Measurements from ENCODE around the gene CDC42EP4.

CDC42EP4 gene

DNA sequence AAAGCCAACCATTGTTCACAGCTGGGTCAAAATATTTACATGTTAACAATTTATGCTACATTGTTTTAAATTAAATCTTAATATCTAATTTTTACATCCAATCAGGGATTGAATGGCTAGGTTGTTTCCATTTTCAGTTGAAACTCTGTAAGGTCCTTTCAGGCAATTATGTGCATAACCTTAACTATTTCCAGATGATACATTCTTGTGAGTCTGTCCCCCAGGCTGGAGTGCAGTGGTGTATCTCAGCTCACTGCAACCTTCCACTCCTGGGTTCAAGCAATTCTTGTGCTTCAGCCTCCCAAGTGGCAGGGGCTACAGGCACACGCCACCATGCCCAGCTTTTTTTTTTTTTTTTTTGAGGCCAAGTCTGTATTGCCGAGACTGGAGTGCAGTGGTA, 10.4 kb downstream of the CDC42EP4 start:
- Histone ChIP-seq H3K4me1 (ENCODE audit: control insufficient read depth, insufficient read depth, low read length) (peaks cover 53% of the 10 kb centered on the region), H3K9ac (ENCODE audit: low read length) (no peak overlapping the region), H3K27me3 (ENCODE audit: control insufficient read depth, insufficient read depth, low read length) (no peaks in the 10 kb centered on the region), H3K36me3 (ENCODE audit: control insufficient read depth, insufficient read depth, low read length) (no peaks in the 10 kb centered on the region), H3K9me3 (ENCODE audit: control insufficient read depth, low read length) (no peaks in the 10 kb centered on the region), H3K4me3 (ENCODE audit: low read length) (no peak overlapping the region)

GRCh38 chr17:73300392-73300791, 11.4 kb downstream of the CDC42EP4 start:
- Histone ChIP-seq H3K36me3 (ENCODE audit: control insufficient read depth, insufficient read depth, low read length) (no peaks in the 10 kb centered on the region), H3K27me3 (ENCODE audit: control insufficient read depth, insufficient read depth, low read length) (no peaks in the 10 kb centered on the region), H3K4me1 (ENCODE audit: control insufficient read depth, insufficient read depth, low read length) (peaks cover 44% of the 10 kb centered on the region), H3K9ac (ENCODE audit: low read length) (no peak overlapping the region), H3K9me3 (ENCODE audit: control insufficient read depth, low read length) (no peaks in the 10 kb centered on the region), H3K4me3 (ENCODE audit: low read length) (no peak overlapping the region)

DNA sequence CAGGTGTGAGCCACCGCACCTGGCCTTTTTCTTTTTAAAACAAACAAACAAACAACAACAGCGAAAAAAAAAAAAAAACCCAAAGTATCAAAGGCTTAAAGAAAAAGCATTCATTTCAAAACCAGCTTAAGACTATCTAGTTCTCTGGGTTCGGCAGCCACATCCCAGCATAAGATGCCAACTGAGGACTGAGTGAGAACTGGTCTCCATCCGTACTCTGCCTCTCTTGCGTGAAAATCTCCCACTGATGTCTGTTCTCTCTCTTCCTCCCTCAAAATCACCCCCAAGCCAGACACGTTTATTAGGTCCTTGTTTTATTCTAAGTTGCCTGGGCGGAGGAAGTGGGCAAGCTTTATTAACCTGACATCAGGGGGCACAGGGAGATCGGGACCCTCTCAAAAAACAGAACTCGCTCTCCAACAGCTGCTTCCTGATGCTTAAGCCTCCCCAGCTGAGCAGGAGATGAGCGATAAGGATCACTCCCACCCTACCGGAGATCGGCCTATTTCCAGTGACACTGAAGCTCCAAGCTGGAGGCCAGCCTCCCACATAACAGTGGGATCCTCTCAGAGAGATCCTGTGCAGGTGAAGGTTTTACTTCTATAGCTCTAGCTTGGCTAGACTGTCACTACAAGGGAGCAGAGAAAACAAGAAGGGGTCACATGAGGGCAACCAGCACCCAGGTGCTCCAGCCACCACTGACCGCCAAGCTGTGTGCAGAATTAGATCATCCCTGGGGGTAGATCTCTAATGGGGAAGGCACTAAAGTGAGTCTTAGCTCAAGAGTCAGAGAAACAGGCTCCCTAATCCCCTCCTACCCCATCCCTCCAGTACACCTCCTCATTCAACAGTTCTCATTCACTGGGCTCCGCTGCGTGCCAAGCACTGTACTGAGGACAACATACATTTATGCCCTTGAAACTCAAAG, 13.6 kb downstream of the CDC42EP4 start:
- H3K9me3 ChIP-seq (ENCODE audit: control insufficient read depth, low read length): no peaks in the 10 kb centered on the region
- H3K9ac ChIP-seq (ENCODE audit: low read length): peak overlapping the region; percentile 12
- no peaks in the 10 kb centered on the region for H3K27me3 ChIP-seq (ENCODE audit: control insufficient read depth, insufficient read depth, low read length)
- peaks cover 48% of the 10 kb centered on the region for H3K4me1 ChIP-seq (ENCODE audit: control insufficient read depth, insufficient read depth, low read length)
- no peak overlapping the region for H3K4me3 ChIP-seq (ENCODE audit: low read length)
- H3K36me3 ChIP-seq (ENCODE audit: control insufficient read depth, insufficient read depth, low read length): no peaks in the 10 kb centered on the region

GRCh38 chr17:73293480-73293911, 18.3 kb downstream of the CDC42EP4 start:
- peak overlapping the region; percentile 61 for H3K9ac ChIP-seq (ENCODE audit: low read length)
- H3K36me3 ChIP-seq (ENCODE audit: control insufficient read depth, insufficient read depth, low read length): no peaks in the 10 kb centered on the region
- H3K4me1 ChIP-seq (ENCODE audit: control insufficient read depth, insufficient read depth, low read length): peaks cover 75% of the 10 kb centered on the region
- no peak overlapping the region for H3K4me3 ChIP-seq (ENCODE audit: low read length)
- no peaks in the 10 kb centered on the region for H3K9me3 ChIP-seq (ENCODE audit: control insufficient read depth, low read length)
- H3K27me3 ChIP-seq (ENCODE audit: control insufficient read depth, insufficient read depth, low read length): no peaks in the 10 kb centered on the region

DNA sequence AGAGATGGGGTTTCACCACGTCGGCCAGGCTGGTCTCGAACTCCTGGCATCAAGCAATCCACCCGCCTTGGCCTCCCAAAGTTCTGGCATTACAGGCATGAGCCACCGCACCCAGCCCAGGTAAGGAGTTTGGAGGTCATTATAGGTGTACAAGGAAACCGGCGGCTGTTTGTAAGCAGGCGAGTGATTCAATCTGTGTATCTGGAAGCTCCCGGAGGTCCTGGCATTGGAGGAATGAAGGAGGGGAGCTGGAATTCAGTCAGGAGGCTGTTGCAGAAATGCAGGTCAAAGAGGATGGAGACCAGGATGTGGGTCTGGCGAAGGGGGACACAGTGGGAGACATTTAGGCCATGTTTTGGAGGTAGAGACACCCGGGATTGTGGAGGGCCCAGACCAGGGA, 18.8 kb downstream of the CDC42EP4 start:
- Histone ChIP-seq H3K9ac (ENCODE audit: low read length) (peak overlapping the region; percentile 61), H3K9me3 (ENCODE audit: control insufficient read depth, low read length) (no peaks in the 10 kb centered on the region), H3K36me3 (ENCODE audit: control insufficient read depth, insufficient read depth, low read length) (no peaks in the 10 kb centered on the region), H3K4me1 (ENCODE audit: control insufficient read depth, insufficient read depth, low read length) (peaks cover 75% of the 10 kb centered on the region), H3K27me3 (ENCODE audit: control insufficient read depth, insufficient read depth, low read length) (no peaks in the 10 kb centered on the region), H3K4me3 (ENCODE audit: low read length) (no peak overlapping the region)

GRCh38 chr17:73292031-73292531, 19.7 kb downstream of the CDC42EP4 start:
- peaks cover 84% of the 10 kb centered on the region for H3K4me1 ChIP-seq (ENCODE audit: control insufficient read depth, insufficient read depth, low read length)
- peak overlapping the region; percentile 17 for H3K4me3 ChIP-seq (ENCODE audit: low read length)
- H3K9ac ChIP-seq (ENCODE audit: low read length): peak overlapping the region; percentile 61
- no peaks in the 10 kb centered on the region for H3K36me3 ChIP-seq (ENCODE audit: control insufficient read depth, insufficient read depth, low read length)
- no peaks in the 10 kb centered on the region for H3K9me3 ChIP-seq (ENCODE audit: control insufficient read depth, low read length)
- H3K27me3 ChIP-seq (ENCODE audit: control insufficient read depth, insufficient read depth, low read length): no peaks in the 10 kb centered on the region

GRCh38 chr17:73291260-73291801, 20.5 kb downstream of the CDC42EP4 start:
- Histone ChIP-seq H3K9ac (ENCODE audit: low read length) (peak overlapping the region; percentile 61), H3K4me1 (ENCODE audit: control insufficient read depth, insufficient read depth, low read length) (peaks cover 90% of the 10 kb centered on the region)

DNA sequence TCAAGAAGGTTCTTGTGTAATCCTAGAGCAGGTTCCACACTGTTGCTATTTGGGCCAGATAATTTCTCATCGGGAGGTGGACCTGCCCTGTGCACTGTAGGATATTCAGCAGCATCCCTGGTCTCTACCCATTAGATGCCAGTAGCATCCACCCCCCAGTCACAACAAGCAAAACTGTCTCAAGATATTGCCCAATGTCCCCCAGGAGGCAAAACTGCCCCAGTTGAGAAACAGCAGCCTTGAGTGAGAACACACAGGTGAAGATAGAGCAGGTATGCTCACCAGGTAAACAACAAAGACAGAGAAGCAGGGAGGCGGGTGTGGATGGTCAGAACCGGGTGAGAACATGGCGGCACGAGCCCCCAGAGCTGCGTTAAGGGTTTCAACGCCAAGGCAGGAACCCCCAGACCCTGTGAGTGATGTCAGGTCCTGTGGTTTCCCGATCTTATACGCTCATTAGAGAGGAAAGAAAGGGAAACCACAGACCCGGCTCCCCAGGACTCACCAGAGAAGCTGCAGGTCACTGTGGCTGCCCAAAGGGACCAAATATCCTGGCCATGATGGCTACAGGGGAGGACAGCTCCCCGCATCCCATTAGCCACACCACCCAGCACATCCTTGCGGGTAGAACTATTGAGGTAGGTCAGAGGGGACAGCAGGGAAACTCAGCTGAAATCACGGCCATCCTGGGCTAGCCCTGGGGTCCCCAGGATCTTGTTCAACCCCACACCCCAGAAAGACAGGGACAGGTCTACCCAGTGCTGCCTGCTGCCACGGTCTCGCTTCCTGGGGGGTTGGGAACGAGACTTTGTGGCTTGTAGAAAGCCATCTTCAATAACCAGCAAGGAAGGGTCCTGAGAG, 21.2 kb downstream of the CDC42EP4 start:
- H3K4me3 ChIP-seq (ENCODE audit: low read length): no peak overlapping the region

More at GRCh38 chr17:73291260-73291801, 20.5 kb downstream of the CDC42EP4 start:
- H3K27me3 ChIP-seq (ENCODE audit: control insufficient read depth, insufficient read depth, low read length): no peaks in the 10 kb centered on the region
- peak overlapping the region; percentile 17 for H3K4me3 ChIP-seq (ENCODE audit: low read length)
- peaks cover 6% of the 10 kb centered on the region for H3K36me3 ChIP-seq (ENCODE audit: control insufficient read depth, insufficient read depth, low read length)
- H3K9me3 ChIP-seq (ENCODE audit: control insufficient read depth, low read length): no peaks in the 10 kb centered on the region

DNA sequence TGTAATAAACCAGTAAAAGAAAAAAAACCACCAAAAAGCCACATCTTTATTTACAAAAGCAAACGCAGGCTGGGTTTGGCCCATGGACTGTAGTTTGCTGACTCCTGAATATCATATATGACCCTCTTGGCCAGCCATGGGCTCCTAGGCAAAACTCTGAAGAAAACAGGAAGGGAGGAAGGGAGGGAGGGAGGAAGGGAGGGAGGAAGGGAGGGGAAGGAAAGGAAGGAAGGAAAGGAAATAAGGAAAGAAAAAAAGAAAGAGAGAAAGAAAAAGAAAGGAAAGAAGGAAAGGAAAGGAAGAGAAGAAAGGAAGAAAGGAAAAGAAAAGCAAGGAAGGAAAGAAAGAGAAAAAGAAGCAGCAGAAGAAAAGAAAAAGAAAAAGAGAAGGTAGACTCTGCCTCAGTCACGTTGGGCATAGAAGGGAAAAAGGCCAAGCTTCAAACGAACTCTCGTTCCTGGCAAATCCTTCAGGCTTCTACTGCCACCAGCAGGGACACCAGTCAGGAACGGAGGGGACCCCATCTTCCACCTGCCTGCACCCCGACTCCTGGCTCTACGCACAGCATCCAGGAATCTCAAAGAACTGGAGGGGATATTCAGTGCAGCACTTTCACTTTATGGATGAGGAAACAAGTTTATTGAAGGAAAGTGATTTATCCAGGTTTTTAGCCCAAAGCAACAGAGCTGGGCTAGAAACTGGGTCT, 22.1 kb downstream of the CDC42EP4 start:
- Histone ChIP-seq H3K27me3 (ENCODE audit: control insufficient read depth, insufficient read depth, low read length) (no peaks in the 10 kb centered on the region), H3K36me3 (ENCODE audit: control insufficient read depth, insufficient read depth, low read length) (peaks cover 13% of the 10 kb centered on the region), H3K4me3 (ENCODE audit: low read length) (no peak overlapping the region), H3K4me1 (ENCODE audit: control insufficient read depth, insufficient read depth, low read length) (peaks cover 82% of the 10 kb centered on the region), H3K9ac (ENCODE audit: low read length) (no peak overlapping the region), H3K9me3 (ENCODE audit: control insufficient read depth, low read length) (no peaks in the 10 kb centered on the region)

More for the DNA sequence above, 21.2 kb downstream of the CDC42EP4 start:
- Histone ChIP-seq H3K9me3 (ENCODE audit: control insufficient read depth, low read length) (no peaks in the 10 kb centered on the region), H3K27me3 (ENCODE audit: control insufficient read depth, insufficient read depth, low read length) (no peaks in the 10 kb centered on the region), H3K9ac (ENCODE audit: low read length) (peak overlapping the region; percentile 61), H3K36me3 (ENCODE audit: control insufficient read depth, insufficient read depth, low read length) (peaks cover 6% of the 10 kb centered on the region), H3K4me1 (ENCODE audit: control insufficient read depth, insufficient read depth, low read length) (peaks cover 90% of the 10 kb centered on the region)

DNA sequence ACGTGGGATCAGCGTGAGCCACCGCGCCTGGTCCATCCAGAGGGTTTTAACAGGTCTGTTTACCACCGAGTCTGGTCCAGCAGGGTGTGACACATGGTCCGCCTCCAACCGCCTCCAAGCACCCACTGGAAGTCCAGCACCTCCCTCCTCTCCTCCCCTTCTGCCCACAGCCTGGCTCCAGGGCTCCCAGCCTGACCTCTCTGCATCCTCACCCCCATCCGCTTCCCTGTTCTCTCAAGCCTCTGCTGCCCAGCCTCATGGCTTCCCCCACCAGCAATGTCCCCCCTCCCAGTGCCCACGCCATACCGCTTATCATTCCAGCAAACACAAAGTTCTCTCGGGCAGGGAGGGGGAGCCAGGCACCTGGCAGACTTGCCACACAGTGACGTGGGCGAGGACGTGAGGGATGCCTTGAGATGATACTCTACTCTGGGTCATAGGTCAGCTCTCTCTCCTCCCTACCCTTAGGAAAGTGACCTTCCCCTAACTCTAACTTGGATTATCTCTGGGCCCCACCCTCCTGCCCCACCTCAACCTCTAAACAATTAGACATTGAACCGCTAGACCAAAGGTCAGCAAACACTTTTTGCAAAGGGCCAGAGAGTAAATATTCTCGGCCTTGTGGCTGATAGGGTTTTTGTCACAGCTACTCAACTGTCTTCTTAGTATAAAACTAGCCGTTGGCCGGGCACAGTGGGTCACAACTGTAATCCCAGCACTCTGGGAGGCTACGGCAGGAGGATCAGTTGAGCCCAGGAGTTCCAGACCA, 23.1 kb downstream of the CDC42EP4 start:
- Histone ChIP-seq H3K9ac (ENCODE audit: low read length) (no peak overlapping the region), H3K4me3 (ENCODE audit: low read length) (no peak overlapping the region), H3K36me3 (ENCODE audit: control insufficient read depth, insufficient read depth, low read length) (peaks cover 13% of the 10 kb centered on the region), H3K27me3 (ENCODE audit: control insufficient read depth, insufficient read depth, low read length) (no peaks in the 10 kb centered on the region), H3K9me3 (ENCODE audit: control insufficient read depth, low read length) (no peaks in the 10 kb centered on the region), H3K4me1 (ENCODE audit: control insufficient read depth, insufficient read depth, low read length) (peaks cover 74% of the 10 kb centered on the region)

DNA sequence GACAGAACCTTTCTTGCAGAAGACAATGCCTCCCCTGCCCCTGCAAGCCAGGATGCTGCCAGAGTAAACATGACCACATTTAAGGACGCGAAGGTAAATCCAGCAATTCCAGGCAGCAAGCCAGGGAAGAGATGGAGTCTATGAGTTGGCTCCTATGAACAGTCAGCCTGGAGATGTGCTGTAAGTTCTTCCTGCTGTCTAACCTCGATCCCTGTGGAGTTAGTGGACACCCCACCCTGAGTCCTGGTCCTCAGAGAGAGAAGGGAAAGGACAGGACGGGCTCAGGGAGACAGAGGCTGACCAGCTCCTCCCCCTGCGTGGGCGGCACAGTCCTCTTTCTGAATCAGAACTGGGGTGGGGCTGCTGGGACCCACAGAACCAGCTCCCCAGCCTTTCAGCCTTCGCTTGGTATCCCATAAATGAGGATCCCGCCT, 24.9 kb downstream of the CDC42EP4 start:
- peaks cover 13% of the 10 kb centered on the region for H3K36me3 ChIP-seq (ENCODE audit: control insufficient read depth, insufficient read depth, low read length)
- peaks cover 57% of the 10 kb centered on the region for H3K4me1 ChIP-seq (ENCODE audit: control insufficient read depth, insufficient read depth, low read length)
- H3K9ac ChIP-seq (ENCODE audit: low read length): no peak overlapping the region
- H3K27me3 ChIP-seq (ENCODE audit: control insufficient read depth, insufficient read depth, low read length): no peaks in the 10 kb centered on the region
- no peaks in the 10 kb centered on the region for H3K9me3 ChIP-seq (ENCODE audit: control insufficient read depth, low read length)
- no peak overlapping the region for H3K4me3 ChIP-seq (ENCODE audit: low read length)

Measured in mucosa of stomach (tissue), 1 donor.